K562 (cell line): ENCODE data around the gene ANO2. TPM values are rescaled to one million over a fixed set of nuclear protein-coding genes. Genes with fewer than 3 reads are reported as not detected.

Source experiments
- ATAC-seq: fragments of 200-7000 bp; cut with Tn5 transposase; 3 replicates; pipeline ENCODE4 v1.9.1; 2020; ENCODE audit warnings: moderate library complexity
- BruUV-seq: library from RNA; stranded (reverse); fragments of 400-500 nt; replicated peaks from 2 replicates; lab custom pipeline; 2021; lab: Mats Ljungman, UMichigan
- CTCF ChIA-PET: fragments of 300-600 bp; formaldehyde crosslinking; extraction: SDS; loops from one replicate; lab custom pipeline; 2021; ENCODE audit warnings: low intra/inter-chr PET ratio; lab: Yijun Ruan, JAX
- POLR2A ChIA-PET: fragments of 300-600, 350-650 bp; sonication (Branson Sonifier 250); formaldehyde crosslinking; extraction: SDS; loops from one replicate; lab custom pipeline; 2021; ENCODE audit warnings: antibody characterized with exemption, inconsistent platforms; lab: Yijun Ruan, JAX
- DNase-seq, 4 experiments: peaks; one replicate each; pipeline versions ENCODE4 v3.0.0 to v3.0.0-alpha.2; 2011 to 2018; ENCODE audit warnings: low spot score in 3 of 4, mixed read lengths in 3 of 4; ENCODE audit errors: extremely low read depth in 1 of 4
- FAIRE-seq: peaks from 2 replicates; lab custom pipeline; 2011; peaks lifted over from hg19 to GRCh38; lab: Jason Lieb, UNC
- H2AFZ ChIP-seq: 2 replicates; pipeline ENCODE4 v1.6.0; 2011; ENCODE audit warnings: low read depth, low read length, control low read depth, inconsistent platforms
- H3K27ac ChIP-seq: fragments of 200-600 bp; 3 replicates; pipeline ENCODE4 v1.8.0; 2011; ENCODE audit warnings: low read depth, mild to moderate bottlenecking, control low read depth, inconsistent platforms, low read length, moderate library complexity, mixed read lengths; ENCODE audit errors: extremely low read depth
- H3K27me3 ChIP-seq, 2 experiments: fragments of 300-600 bp in 1 of 2; 2 replicates in 1 of 2; 3 replicates in 1 of 2; pipeline versions ENCODE4 v1.6.0 to v1.8.0; 2011; ENCODE audit warnings: inconsistent platforms in 2 of 2, low read length in 2 of 2, mild to moderate bottlenecking in 1 of 2, mixed read lengths in 1 of 2, moderate library complexity in 1 of 2; ENCODE audit not compliant: control insufficient read depth in 2 of 2, insufficient read depth in 2 of 2
- H3K36me3 ChIP-seq: fragments of 300-600 bp; 3 replicates; pipeline ENCODE4 v1.8.0; 2011; ENCODE audit warnings: mild to moderate bottlenecking, low read length, inconsistent platforms; ENCODE audit not compliant: control insufficient read depth, insufficient read depth
- H3K4me1 ChIP-seq, 2 experiments: fragments of 200-600 bp in 1 of 2; replicated peaks in 1 of 2; 2 replicates in 1 of 2; 3 replicates in 1 of 2; pipeline versions ENCODE4 v1.5.1 to v1.8.0; 2011; ENCODE audit warnings: inconsistent platforms in 2 of 2, low read length in 2 of 2, mild to moderate bottlenecking in 1 of 2, mixed read lengths in 1 of 2, moderate library complexity in 1 of 2; ENCODE audit not compliant: control insufficient read depth in 2 of 2, insufficient read depth in 2 of 2
- H3K4me2 ChIP-seq: 2 replicates; pipeline ENCODE4 v1.6.1; 2011; ENCODE audit warnings: low read length, control low read depth, inconsistent platforms, mixed read lengths; ENCODE audit not compliant: insufficient read depth
- H3K4me3 ChIP-seq: fragments of 200-600 bp; sonication (generic), shearing (Covaris generic); 2 replicates; pipeline ENCODE4 v1.5.1; 2016; ENCODE audit warnings: control low read depth, inconsistent platforms
- H3K79me2 ChIP-seq: fragments of 200-600 bp; 3 replicates; pipeline ENCODE4 v1.8.0; 2011; ENCODE audit warnings: low read length, inconsistent platforms; ENCODE audit not compliant: control insufficient read depth, insufficient read depth
- H3K9ac ChIP-seq, 2 experiments: 2 replicates each; pipeline versions ENCODE4 v1.6.0 to v1.6.1; 2011; ENCODE audit warnings: low read depth in 2 of 2, low read length in 2 of 2, control low read depth in 1 of 2, inconsistent platforms in 1 of 2, mild to moderate bottlenecking in 1 of 2, mixed read lengths in 1 of 2; ENCODE audit not compliant: insufficient read depth in 1 of 2
- H3K9me1 ChIP-seq: one replicate; pipeline ENCODE4 v1.6.0; 2011; ENCODE audit warnings: inconsistent platforms, mild to moderate bottlenecking, low read length, moderate library complexity; ENCODE audit not compliant: control insufficient read depth, insufficient read depth
- H3K9me3 ChIP-seq: replicated peaks from 2 replicates; pipeline ENCODE4 v1.5.1; 2011; ENCODE audit warnings: low read depth, low read length, inconsistent platforms; ENCODE audit not compliant: control insufficient read depth, insufficient read depth
- H4K20me1 ChIP-seq: replicated peaks from 2 replicates; pipeline ENCODE4 v1.6.1; 2011; ENCODE audit warnings: low read length, inconsistent platforms, mixed read lengths; ENCODE audit not compliant: control insufficient read depth, insufficient read depth
- E2F5 ChIP-seq: sonication (generic); formaldehyde crosslinking; IDR thresholded peaks from 2 replicates; pipeline ENCODE4 v1.8.0; 2022; ENCODE audit warnings: mild to moderate bottlenecking, missing genetic modification reagents
- NFYB ChIP-seq: IDR thresholded peaks from 2 replicates; pipeline ENCODE4 v1.6.1; 2011; ENCODE audit warnings: mild to moderate bottlenecking, moderate library complexity; ENCODE audit not compliant: insufficient read length; ENCODE audit errors: extremely low read depth
- YY1 ChIP-seq, 3 experiments: IDR thresholded peaks; 2 replicates each; pipeline ENCODE4 v1.6.1; 2011; ENCODE audit warnings: low read length in 2 of 3, mild to moderate bottlenecking in 2 of 3, moderate library complexity in 2 of 3, borderline replicate concordance in 1 of 3, control low read depth in 1 of 3, low read depth in 1 of 3; ENCODE audit not compliant: insufficient read depth in 3 of 3, insufficient replicate concordance in 2 of 3, control insufficient read depth in 1 of 3, insufficient read length in 1 of 3; ENCODE audit errors: extremely low read depth in 1 of 3
- ZNF280B ChIP-seq: fragments of 250-450 bp; sonication (Bioruptor Pico); IDR thresholded peaks from 2 replicates; pipeline ENCODE4 v1.5.1; 2021; ENCODE audit warnings: mild to moderate bottlenecking
- WGBS: fragments of 100-300 bp; shearing (Covaris generic); methylation state at CpG from one replicate; pipeline ENCODE4 v1.1.6; 2016; ENCODE audit warnings: low coverage, mixed read lengths; ENCODE audit not compliant: insufficient coverage; ENCODE audit errors: missing lambda C conversion rate; 5-methylcytosine and 5-hydroxymethylcytosine counted together
- in situ Hi-C: fragments of 300-500 bp; cut with MboI; formaldehyde crosslinking; loops from 4 replicates; pipeline ENCODE4 v1.15.0; 2018; ENCODE audit warnings: inconsistent platforms, mixed read lengths
- intact Hi-C: fragments of 100-400 bp; cut with micrococcal nuclease; formaldehyde crosslinking; loops from 2 replicates; pipeline ENCODE4 v1.14.2; 2022
- polyA plus RNA-seq, 8 experiments: library from polyadenylated mRNA; depleted of rRNA in 4 of 8; stranded (reverse) in 5 of 8; unstranded in 3 of 8; fragments of >200 nt; fragmentation: Nextera tagmentation in 2 of 8; fragmentation: Illumina TruSeq in 1 of 8; extraction: Ambion mirVana in 2 of 8; extraction: Trizol in 1 of 8; gene quantifications; 2 replicates each; pipeline versions ENCODE4 v1.2.1 to v1.2.3, GENCODE V29; 2011 to 2014; ENCODE audit warnings: inconsistent platforms in 1 of 8, missing spikeins in 1 of 8
- total RNA-seq, 7 experiments: library from RNA; depleted of rRNA in 6 of 7; stranded (reverse); fragments of >200 nt in 6 of 7; fragmentation: Illumina TruSeq in 2 of 7; extraction: Trizol in 2 of 7; gene quantifications; 2 replicates each; pipeline versions ENCODE4 v1.2.1 to v1.2.3, GENCODE V29; 2011 to 2021; ENCODE audit warnings: low replicate concordance in 1 of 7

Gene ANO2
- total and polyA plus RNA-seq, 9 of the 15 experiments (the other 6 are each of a cell fraction or from before 2014, with no cell fraction given) = 0.64 TPM; not detected in 8

- ATAC-seq = no peak
- Histone ChIP-seq H3K9me1 (no peaks in the 10 kb centered on the region), H3K27me3 (no peaks in the 10 kb centered on the region; a peak in 1 of 5 replicates), H4K20me1 (no peaks in the 10 kb centered on the region), H3K9ac (no peak overlapping the region), H3K4me1 (no peaks in the 10 kb centered on the region), H2AFZ (no peak overlapping the region), H3K9me3 (no peaks in the 10 kb centered on the region), H3K4me3 (no peak overlapping the region), H3K36me3 (no peaks in the 10 kb centered on the region), H3K4me2 (no peak overlapping the region), H3K27ac (no peak overlapping the region), H3K79me2 (no peaks in the 10 kb centered on the region)
- 0% methylated on average over 4 of the region's 6 CpGs for WGBS
- no TSS peak for BruUV-seq
- ChIA-PET CTCF (no interaction called here), POLR2A (no interaction called here)
- intact Hi-C loops (no loop called here), in situ Hi-C loops (no loop called here)
- TF ChIP-seq YY1 (IDR thresholded peaks at IDR 0.05; ENCODE audit: borderline replicate concordance in 1 of 3, control insufficient read depth in 1 of 3, extremely low read depth in 1 of 3, insufficient read depth in 3 of 3, insufficient read length in 1 of 3, insufficient replicate concordance in 2 of 3, low read depth in 1 of 3, low read length in 2 of 3) (no peak), NFYB (no peak), ZNF280B (CRISPR knock-in tag) (no peak), E2F5 (CRISPR knock-in tag) (no peak)
- DNase-seq = no peak
- no peak for FAIRE-seq
Observed at GRCh38 chr12:5904969-5905368, 40.1 kb downstream of the ANO2 start.
